NCI-H748 (cell line): ENCODE measurements around the gene MAN1A2.

Experiments
- DNase-seq: peaks from one replicate; lab custom pipeline; 2025; ENCODE audit not compliant: unreplicated experiment; lab: John Stamatoyannopoulos, UW

Gene MAN1A2

DNA sequence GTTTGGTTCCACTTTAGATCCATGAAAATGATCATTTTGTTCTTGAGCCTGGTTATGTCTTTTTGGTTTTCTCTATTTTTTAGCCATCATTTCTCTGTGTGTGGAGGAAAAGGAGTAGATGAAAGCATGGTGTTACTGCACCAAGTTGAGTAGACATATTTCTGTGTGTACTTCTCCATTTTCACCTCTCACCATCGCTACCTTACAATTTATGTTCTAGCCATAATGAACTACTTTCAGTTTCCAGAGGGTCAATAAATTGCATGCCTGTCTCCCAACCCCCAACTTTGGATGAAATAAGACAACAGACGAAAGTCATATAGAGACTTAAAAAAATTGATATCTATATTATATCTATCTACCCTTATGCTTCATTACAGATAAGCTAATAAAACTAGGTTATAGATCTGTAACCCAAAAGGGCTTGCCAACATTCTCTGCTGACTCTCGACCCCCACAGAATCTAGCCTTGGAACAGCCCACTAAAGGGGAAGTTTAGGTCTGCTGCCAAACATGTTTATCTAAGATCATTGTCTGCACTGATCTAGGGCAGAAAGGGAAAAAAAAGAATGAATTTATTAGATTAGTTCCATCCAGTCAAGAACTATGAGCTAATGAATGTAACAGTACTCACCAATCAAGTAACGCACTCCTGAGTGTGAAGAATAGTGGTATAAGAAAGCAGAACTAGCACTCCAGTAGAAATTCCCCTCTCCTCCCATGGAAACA, 7.5 kb upstream of the MAN1A2 start:
- no peak for DNase-seq

DNA sequence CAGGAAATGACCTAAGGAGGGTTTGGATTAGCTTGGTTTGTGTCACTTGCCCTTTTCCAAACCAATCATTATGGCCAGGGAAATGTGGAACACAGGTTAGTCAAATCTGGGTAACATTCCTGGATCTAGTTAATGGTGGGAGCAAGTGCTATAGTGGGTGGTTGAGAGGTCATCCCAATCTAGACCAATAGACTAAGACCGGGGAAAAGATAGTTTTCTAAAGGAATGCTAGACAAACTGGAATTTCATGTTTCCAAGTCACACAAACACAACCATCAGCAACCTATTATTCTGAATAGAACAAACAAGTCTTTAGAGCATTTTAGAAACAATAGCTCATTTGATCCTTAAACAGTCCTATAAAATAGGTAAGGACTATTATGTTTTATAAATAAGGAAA, 4.3 kb upstream of the MAN1A2 start:
- no peak for DNase-seq

GRCh38 chr1:117363571-117364048, 3.6 kb upstream of the MAN1A2 start:
- no peak for DNase-seq

- DNase-seq, result no peak
Measured at GRCh38 chr1:117364240-117364639, 3.0 kb upstream of the MAN1A2 start.

- no peak for DNase-seq
Measured at GRCh38 chr1:117365350-117366176, 1.7 kb upstream of the MAN1A2 start.

DNA sequence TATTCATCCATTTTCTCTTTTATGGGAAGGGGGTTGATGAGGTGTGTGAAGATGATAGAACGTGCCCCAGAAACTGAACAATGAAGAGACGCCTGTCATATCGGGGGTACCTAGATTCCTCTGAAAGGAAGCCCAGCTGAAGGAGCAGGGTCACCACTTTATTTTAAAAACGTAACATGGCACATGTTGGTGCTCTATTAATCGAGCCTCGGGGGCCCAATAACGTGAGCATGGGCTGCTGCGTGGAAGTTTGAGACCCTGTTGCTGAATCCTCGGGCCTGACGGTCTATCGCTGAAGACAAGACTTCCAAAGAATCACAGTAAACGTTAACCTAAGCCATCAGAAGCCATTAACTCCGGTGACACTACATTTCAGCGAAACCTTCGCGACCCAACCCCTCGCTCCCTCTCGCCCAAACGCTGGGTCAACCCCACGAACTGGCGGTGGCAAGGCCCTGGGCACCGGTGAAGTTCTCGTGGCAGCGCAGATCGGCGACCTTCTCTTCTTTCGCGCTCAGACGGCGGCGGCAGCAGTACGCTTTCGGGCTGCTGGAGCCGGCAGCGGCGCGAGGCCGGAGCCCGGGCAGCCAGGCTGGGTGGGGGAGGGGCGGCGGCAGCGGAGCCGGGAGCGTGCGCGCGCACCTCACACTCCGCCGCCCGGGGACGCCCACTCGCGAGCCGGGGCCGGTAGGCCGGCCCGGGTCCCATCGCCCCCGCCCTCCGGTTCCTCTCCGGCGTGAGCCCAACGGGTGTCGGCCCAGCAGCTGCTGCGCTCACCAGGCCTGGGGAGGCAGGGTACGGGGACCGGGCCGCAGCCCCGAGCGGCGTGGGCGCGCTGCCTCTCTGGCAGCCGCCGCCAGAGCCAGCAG, 838 bp upstream of the MAN1A2 start:
- peak; percentile 89 for DNase-seq

DNA sequence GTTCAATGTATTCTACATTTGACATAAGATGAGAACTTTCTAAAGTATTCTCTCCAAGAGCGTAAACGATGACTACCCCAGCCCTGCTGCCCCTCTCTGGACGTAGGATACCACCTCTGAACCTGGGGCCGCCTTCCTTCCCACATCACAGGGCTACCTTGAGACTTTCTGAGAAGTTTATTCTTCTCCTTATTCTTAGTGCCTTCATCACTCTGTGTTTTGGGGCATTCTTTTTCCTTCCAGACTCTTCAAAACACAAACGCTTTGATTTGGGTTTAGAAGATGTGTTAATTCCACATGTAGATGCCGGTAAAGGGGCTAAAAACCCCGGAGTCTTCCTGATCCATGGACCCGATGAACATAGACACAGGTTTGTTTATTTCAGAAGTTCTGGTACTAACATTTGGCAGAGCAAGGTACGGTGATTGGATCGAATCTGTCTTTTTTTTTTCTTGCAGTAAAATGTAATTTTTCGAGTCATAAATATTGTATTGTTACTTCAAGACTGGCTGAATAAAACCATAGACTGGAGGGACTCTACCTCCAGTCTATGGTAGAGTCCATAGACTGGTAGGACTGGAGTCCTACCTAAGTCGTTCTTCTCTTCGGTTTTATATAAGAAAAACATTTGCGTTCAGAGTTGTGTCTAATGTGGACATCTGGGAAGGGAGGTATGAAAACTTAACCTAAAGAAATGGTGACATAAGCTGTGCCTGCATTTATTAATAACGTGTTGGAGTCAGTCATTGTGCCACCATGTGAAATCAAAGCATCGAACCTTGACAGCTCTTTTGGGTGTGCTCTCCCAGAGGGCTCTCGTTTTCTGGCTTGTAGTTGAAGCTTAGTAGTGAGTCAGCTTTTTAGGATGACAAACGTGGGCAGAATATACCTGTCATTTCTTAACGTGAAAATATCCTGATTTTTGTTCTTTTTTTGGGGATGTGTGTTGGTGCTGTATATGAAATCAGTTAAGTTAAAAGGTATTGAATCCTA, 1.2 kb downstream of the MAN1A2 start:
- peak; percentile 30 for DNase-seq

DNA sequence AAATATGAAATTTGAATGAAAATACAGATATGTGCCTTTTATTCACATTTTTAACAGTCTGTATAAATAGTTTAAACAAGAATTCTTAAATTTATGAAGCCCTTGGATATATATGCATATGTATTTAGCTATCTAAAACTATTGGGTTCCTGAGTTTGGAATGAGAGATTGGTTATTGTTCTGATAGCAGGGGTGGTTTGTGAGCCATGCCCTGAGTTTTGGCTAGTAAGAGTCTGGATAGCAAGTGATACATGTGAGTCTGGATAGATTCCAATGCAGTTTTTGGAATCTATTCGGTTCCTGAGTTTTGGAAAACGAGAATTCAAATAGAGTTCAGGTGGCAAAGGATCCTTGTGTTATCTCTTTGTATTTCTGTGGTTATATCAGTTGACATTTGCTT, 2.8 kb downstream of the MAN1A2 start:
- no peak for DNase-seq

GRCh38 chr1:117370509-117370908, 3.3 kb downstream of the MAN1A2 start:
- no peak for DNase-seq

- DNase-seq, result no peak
Measured at GRCh38 chr1:117371441-117372151, 4.3 kb downstream of the MAN1A2 start.

DNA sequence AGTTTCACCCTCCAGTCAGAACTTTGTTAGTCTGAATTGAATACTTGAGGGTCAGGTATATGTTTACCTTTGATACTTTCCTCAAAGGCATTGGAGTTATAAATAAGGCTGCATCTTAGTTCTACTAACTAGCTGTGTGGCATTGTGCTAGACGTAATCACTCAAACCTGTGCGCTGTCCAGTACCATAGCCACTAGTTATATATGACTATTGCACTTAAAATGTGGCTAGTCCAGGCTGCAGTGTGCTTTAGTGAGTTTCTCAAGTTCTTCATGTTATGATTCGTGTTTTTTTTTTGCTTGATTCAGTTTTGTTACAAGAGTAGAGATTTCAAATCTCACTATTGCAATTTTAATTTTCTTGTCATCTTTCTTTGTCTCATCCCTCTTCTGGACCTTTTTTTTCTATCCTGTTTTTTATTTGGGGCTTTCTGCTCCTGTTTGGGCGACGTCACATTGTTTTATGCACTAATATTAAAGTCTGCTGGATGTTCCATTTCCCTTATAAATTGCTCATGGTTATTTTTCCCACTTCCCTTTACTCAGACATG, 5.7 kb downstream of the MAN1A2 start:
- no peak for DNase-seq

DNA sequence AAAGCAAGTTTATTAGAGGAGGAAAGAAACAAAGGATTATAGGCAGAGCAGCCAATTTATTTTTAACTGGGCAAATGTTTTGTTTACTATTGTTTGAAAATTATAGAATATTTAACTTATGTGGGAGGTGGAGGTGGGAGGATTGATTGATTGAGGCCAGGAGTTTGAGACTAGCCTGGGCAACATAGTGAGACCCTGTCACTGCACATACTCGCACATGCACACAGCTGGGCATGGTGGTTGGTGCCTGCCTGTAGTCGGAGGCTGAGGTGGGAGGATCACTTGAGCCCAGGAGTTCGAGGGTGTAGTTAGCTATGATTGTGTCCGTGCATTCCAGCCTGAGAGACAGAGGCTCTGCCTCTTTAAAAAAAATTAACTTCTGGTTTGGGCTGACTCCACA, 6.7 kb downstream of the MAN1A2 start:
- no peak for DNase-seq

GRCh38 chr1:117375327-117375726, 8.1 kb downstream of the MAN1A2 start:
- no peak for DNase-seq

- DNase-seq, result no peak
Measured at GRCh38 chr1:117387060-117387633, 19.9 kb downstream of the MAN1A2 start.

DNA sequence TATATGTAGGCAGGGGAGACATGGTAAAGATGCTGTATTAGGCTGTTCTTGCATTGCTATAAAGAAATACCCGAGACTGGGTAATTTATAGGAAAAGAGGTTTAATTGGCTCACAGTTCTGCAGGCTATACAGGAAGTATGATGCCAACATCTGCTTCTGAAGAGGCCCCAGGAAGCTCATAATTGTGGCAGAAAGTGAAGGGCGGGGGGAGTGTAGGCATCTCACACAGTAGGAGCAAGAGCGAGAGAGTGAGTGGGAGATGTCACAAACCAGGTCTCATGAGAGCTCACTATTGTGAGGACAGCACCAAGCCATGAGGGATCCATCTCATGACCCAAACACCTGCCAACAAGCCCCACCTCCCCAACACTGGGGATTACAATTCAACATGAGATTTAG, 21.1 kb downstream of the MAN1A2 start:
- no peak for DNase-seq

DNA sequence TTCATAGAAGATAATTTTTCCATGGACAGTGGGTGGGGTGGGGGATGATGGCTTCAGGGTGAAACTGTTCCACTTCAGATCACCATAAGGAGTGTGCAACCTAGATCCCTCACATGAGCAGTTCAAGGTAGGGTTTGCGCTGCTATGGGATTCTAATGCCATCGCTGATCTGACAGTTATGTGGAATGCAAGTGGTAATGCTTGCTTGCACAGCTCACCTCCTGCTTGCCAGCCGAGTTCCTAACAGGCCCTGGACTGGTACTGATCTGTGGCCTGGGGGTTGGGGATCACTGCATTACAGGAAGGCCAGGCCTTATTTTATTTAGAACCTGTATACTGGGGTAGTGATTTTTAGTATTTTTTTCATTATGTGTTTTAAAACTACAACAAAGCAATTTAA, 22.0 kb downstream of the MAN1A2 start:
- DNase-seq, result no peak

- no peak for DNase-seq
Measured at GRCh38 chr1:117389779-117390178, 22.5 kb downstream of the MAN1A2 start.

GRCh38 chr1:117392771-117393170, 25.5 kb downstream of the MAN1A2 start:
- DNase-seq, result no peak

DNA sequence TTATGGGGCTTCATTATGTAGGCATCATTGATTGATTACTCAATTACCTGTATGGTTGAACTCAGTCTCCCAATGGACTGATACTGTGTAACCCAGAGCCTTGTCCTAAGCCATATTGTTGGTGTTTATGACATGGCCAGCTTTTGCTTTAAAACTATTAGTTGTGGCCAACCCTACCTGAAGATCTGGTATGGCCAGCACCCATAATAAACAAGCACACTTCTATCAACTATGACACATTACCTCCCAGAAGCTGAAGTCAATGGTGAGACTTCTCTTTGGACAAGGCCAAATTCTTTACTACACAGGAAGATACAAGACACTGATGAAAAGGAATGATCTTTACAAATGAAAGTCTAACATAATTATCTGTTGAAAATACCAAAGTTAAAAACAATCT, 28.8 kb downstream of the MAN1A2 start:
- DNase-seq, result no peak
